D721Med (cell line): Measurements from ENCODE around the gene CPXM1.

Experiments used
- DNase-seq: peaks from one replicate; pipeline ENCODE4 v3.0.0; 2011; ENCODE audit warnings: low spot score; ENCODE audit not compliant: insufficient read length
- FAIRE-seq: peaks from 2 replicates; lab custom pipeline; 2011; peaks lifted over from hg19 to GRCh38; lab: Jason Lieb, UNC
- CTCF ChIP-seq: IDR thresholded peaks from 2 replicates; pipeline ENCODE4 v1.5.1; 2012; ENCODE audit warnings: mild to moderate bottlenecking, control low read depth; ENCODE audit not compliant: insufficient read depth; ENCODE audit errors: missing control alignments

The CPXM1 gene

GRCh38 chr20:2799271-2799670 lies 1.2 kb downstream of the CPXM1 start:
- DNase-seq (no peak), FAIRE-seq (no peak)
- TF ChIP-seq CTCF: no peak

DNA sequence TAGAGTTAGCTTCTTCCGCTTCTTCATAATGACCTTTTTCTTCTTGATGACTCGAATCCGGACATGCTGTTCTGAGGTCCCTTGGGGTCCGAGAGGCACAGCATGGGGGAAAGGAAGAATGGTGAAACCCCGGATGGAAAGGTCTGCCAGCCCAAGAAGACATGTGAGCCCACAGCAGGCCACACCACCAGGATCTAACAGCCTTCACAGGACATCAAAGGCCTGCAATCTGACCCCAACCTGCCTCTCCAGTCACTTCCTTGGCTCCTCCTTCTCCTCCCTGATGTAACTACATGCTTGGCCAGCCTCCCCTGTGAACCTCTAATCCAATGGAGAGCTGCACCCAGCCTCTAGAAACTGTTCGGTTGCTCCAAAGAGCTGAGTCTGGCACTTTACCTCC lies 1.6 kb downstream of the CPXM1 start:
- no peak for TF ChIP-seq CTCF
- FAIRE-seq: no peak
- DNase-seq: no peak

DNA sequence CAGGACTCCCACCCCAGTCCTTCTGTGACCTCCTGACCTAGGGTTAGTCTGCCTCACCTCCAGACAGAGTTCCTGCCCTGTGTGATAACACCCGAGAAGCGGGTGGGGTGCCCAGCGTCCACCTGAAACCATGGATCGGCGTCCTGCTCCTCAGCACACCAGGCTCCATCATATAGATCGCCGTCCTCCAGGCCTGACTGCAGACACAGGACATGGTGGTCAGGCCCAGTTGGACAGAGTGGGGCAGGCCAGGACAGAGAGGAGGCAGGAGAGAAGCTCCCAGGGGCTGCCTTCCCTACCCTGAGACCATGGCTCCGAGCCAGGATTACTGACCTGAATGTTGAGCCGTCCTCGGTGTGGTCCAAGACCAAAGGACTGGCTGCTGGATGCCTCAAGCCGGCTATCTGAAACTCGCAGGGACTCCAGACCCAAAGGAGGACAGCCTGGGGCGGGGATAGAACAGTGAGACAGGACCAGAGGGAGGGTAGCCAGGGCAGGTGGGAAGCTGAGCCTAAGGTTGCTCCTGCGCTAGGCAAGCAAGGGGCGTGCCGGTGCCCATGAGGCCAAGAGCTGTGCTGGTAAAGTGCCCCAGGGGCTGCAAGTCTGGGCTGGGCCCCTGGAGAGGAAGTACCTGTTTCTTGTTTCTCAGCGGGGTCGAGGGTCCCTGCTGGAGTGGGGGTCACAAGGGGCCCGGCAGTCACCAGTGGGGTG lies 2.2 kb downstream of the CPXM1 start:
- FAIRE-seq: no peak
- no peak for DNase-seq
- no peak for TF ChIP-seq CTCF

DNA sequence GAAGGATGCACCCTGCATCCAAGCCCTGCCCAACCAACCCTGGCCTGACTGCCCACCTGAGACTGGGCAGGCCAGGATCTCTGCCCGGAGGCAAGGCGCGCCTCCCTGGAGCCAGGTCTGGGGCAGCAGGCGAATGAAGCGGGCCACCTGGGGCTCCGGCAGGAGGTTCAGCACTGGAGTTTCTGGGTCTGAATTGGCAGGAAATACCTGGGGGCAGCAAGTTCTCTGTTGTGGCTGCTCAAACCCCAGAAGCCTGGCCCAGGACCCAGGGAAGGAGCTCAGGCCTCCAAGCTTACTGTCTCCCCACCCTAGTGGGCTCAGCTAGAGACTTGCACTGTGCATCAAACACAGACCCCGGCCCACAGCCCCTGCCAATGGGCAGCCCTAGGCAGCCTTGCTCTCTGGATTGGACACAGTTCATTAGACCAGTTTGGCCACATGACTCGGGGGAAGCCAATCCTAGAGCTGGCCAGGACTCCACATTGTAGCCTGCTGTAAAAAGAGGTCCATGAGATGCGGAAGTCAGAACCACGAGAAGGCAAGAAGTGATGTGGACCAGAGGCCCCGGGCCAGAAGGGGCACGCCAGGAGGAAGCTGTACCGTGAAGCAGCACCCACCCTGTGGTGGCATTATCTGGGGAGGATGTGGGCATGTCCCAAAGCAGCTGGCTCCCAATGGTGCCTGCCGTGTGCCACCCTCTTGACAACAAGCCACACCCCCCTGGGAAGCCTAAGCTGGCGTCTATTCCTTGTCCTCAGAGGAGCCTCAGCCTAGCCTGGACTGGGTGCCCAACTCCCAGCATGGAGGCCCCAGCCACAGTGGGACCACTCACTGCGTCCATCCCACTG lies 3.1 kb downstream of the CPXM1 start:
- TF ChIP-seq CTCF: no peak
- DNase-seq (no peak), FAIRE-seq (no peak)

DNA sequence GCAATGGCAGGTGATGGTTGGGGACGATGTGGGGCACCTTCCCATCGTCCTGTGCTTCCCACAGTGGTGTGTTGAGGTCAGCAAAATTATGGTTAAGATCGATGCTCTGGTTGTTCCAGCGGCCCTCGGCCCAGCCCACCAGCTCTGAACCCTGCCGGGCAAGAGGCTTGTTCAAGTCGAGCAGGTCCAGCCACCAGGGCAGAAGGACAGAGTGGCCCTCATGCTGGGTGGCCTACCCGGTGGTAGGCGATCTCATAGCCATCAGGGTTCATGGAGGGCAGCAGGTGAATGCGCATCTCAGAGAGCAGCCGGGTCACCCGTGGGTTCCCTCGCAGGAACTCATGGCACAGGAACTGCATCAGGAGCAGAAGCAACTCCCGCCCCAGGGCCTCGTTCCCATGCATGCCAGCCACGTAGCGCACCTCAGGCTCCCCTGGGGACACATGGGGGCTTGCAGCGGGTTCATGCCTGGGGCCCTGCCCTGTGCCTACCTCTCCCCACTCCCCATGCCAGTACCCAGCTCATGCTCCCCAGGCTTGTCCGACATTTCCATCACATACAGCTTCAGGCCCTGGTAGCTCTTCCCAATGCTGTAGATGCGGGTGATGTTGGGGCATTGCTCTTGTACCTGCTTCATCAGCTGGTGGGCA lies 4.3 kb downstream of the CPXM1 start:
- DNase-seq: no peak
- no peak for FAIRE-seq
- TF ChIP-seq CTCF: no peak

DNA sequence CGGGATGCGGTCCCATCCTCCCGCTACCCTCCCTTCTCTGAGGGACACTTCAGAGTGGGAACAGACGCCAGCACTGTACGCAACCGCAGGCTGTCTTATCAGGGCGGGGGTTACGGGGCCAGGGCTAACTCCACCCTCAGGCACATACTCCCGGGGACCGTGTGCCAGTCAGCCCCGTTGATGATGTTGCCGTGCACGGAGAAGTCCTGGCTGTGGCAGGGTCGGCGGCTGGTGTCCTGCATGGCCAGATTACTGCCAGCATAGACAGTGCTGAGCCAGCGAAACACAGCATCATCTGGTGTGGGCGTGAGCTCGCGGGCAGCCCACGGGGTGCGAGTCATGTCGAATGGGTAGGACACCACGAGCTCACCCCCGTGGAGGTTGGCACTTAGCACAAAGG lies 5.0 kb downstream of the CPXM1 start:
- DNase-seq (no peak), FAIRE-seq (no peak)
- no peak for TF ChIP-seq CTCF
